Activated T-cell treated with anti-CD3 and anti-CD28 coated beads for 24 hours (primary cell): ENCODE measurements around the gene KIRREL1.
"Not testable (repeated sequence)": the region's sequence is repeated elsewhere in the genome, so short reads cannot be mapped to it uniquely, and the experiment has no call there.

Source experiments
- DNase-seq: peaks from one replicate; pipeline ENCODE4 v3.0.0-alpha.2; 2020; ENCODE audit warnings: low read depth

KIRREL1 gene

GRCh38 chr1:158105352-158106095 is 112.1 kb downstream of the KIRREL1 start:
- DNase-seq: no peak

- DNase-seq: no peak
Measured at GRCh38 chr1:158107916-158108315, 114.5 kb downstream of the KIRREL1 start.

- peak; percentile 18 for DNase-seq
Measured at GRCh38 chr1:158112994-158113758, 119.7 kb downstream of the KIRREL1 start.

- no peak for DNase-seq
Measured at GRCh38 chr1:158113759-158114127, 120.3 kb downstream of the KIRREL1 start.

- DNase-seq: no peak
Measured at GRCh38 chr1:158115126-158115525, 121.7 kb downstream of the KIRREL1 start.

- no peak for DNase-seq
Measured at GRCh38 chr1:158116311-158117167, 123.1 kb downstream of the KIRREL1 start.

- peak; percentile 28 for DNase-seq
Measured at GRCh38 chr1:158117854-158118704, 124.6 kb downstream of the KIRREL1 start.

GRCh38 chr1:158118713-158119402 is 125.4 kb downstream of the KIRREL1 start:
- no peak for DNase-seq

GRCh38 chr1:158119976-158120653 is 126.7 kb downstream of the KIRREL1 start:
- no peak for DNase-seq

- DNase-seq: peak; percentile 11
Measured at GRCh38 chr1:158121604-158122254, 128.3 kb downstream of the KIRREL1 start.

- DNase-seq: no peak
Measured at GRCh38 chr1:158122833-158123388, 129.5 kb downstream of the KIRREL1 start.

GRCh38 chr1:158124034-158124433 is 130.6 kb downstream of the KIRREL1 start:
- DNase-seq: no peak

GRCh38 chr1:158124999-158125398 is 131.6 kb downstream of the KIRREL1 start:
- DNase-seq: peak; percentile 63

GRCh38 chr1:158126425-158126824 is 133.0 kb downstream of the KIRREL1 start:
- no peak for DNase-seq

- not testable (repeated sequence) for DNase-seq
Measured at GRCh38 chr1:158128531-158128930, 135.1 kb downstream of the KIRREL1 start.

GRCh38 chr1:158131217-158131616 is 137.8 kb downstream of the KIRREL1 start:
- no peak for DNase-seq

- no peak for DNase-seq
Measured at GRCh38 chr1:158140764-158141192, 147.3 kb downstream of the KIRREL1 start.

- DNase-seq: no peak
Measured at GRCh38 chr1:158145173-158145719, 151.8 kb downstream of the KIRREL1 start.

GRCh38 chr1:158146165-158146564 is 152.7 kb downstream of the KIRREL1 start:
- DNase-seq: no peak
